WTC11 (cell line): Measurements from ENCODE around the gene LYSMD1. TPM values are rescaled to one million over a fixed set of nuclear protein-coding genes. Genes with fewer than 3 reads are reported as not detected.

Experiments
- ARID4B ChIP-seq: sonication (generic); formaldehyde crosslinking; IDR thresholded peaks from 2 replicates; pipeline ENCODE4 v1.8.0; 2023; ENCODE audit warnings: missing genetic modification reagents, mild to moderate bottlenecking, borderline replicate concordance
- ATF3 ChIP-seq: sonication (generic); formaldehyde crosslinking; conservative IDR thresholded peaks from 2 replicates; pipeline ENCODE4 v1.8.1; 2022; ENCODE audit warnings: mild to moderate bottlenecking, missing genetic modification reagents
- CDX4 ChIP-seq: fragments of 250-450 bp; sonication (Bioruptor Pico); IDR thresholded peaks from 2 replicates; pipeline ENCODE4 v1.9.0; 2021; ENCODE audit warnings: moderate library complexity, mild to moderate bottlenecking, inconsistent platforms, borderline replicate concordance
- E2F5 ChIP-seq: sonication (generic); formaldehyde crosslinking; IDR thresholded peaks from 2 replicates; pipeline ENCODE4 v1.8.1; 2022; ENCODE audit warnings: mild to moderate bottlenecking, moderate library complexity, missing genetic modification reagents
- ETV6 ChIP-seq: sonication (generic); formaldehyde crosslinking; IDR thresholded peaks from 2 replicates; pipeline ENCODE4 v1.8.1; 2022; ENCODE audit warnings: mild to moderate bottlenecking, missing genetic modification reagents
- FOXJ3 ChIP-seq: sonication (generic); formaldehyde crosslinking; IDR thresholded peaks from 2 replicates; pipeline ENCODE4 v1.9.0; 2021; ENCODE audit warnings: missing genetic modification reagents, mild to moderate bottlenecking, borderline replicate concordance
- FOXP4 ChIP-seq: sonication (generic); formaldehyde crosslinking; IDR thresholded peaks from 2 replicates; pipeline ENCODE4 v1.8.0; 2022; ENCODE audit warnings: mild to moderate bottlenecking, missing genetic modification reagents
- GRHL2 ChIP-seq: fragments of 250-450 bp; sonication (Bioruptor Pico); IDR thresholded peaks from 2 replicates; pipeline ENCODE4 v1.8.0; 2022; ENCODE audit warnings: mild to moderate bottlenecking, moderate library complexity; ENCODE audit not compliant: insufficient replicate concordance, severe bottlenecking
- GTF2I ChIP-seq: fragments of 250-450 bp; sonication (Bioruptor Pico); conservative IDR thresholded peaks from 2 replicates; pipeline ENCODE4 v1.4.0; 2021; ENCODE audit warnings: mild to moderate bottlenecking
- HMGA2 ChIP-seq: fragments of 250-450 bp; sonication (Bioruptor Pico); IDR thresholded peaks from 2 replicates; pipeline ENCODE4 v1.4.0; 2021; ENCODE audit warnings: mild to moderate bottlenecking, moderate library complexity
- IRF2 ChIP-seq: sonication (generic); formaldehyde crosslinking; IDR thresholded peaks from 2 replicates; pipeline ENCODE4 v1.8.0; 2022; ENCODE audit warnings: low read depth, missing genetic modification reagents, borderline replicate concordance
- MLX ChIP-seq: sonication (generic); formaldehyde crosslinking; IDR thresholded peaks from 2 replicates; pipeline ENCODE4 v1.8.1; 2023; ENCODE audit warnings: mild to moderate bottlenecking, missing genetic modification reagents, moderate library complexity
- NFATC4 ChIP-seq: fragments of 250-450 bp; sonication (Bioruptor Pico); IDR thresholded peaks from 2 replicates; pipeline ENCODE4 v1.9.0; 2021; ENCODE audit warnings: mild to moderate bottlenecking
- OVOL2 ChIP-seq: fragments of 250-450 bp; sonication (Bioruptor Pico); IDR thresholded peaks from 2 replicates; pipeline ENCODE4 v1.9.0; 2021; ENCODE audit warnings: mild to moderate bottlenecking, borderline replicate concordance
- PRDM15 ChIP-seq: sonication (generic); formaldehyde crosslinking; IDR thresholded peaks from 2 replicates; pipeline ENCODE4 v1.8.0; 2022; ENCODE audit warnings: missing genetic modification reagents
- PREB ChIP-seq: sonication (generic); formaldehyde crosslinking; IDR thresholded peaks from 2 replicates; pipeline ENCODE4 v1.8.1; 2022; ENCODE audit warnings: mild to moderate bottlenecking, missing genetic modification reagents, moderate library complexity, borderline replicate concordance
- SMAD4 ChIP-seq: sonication (generic); formaldehyde crosslinking; IDR thresholded peaks from 2 replicates; pipeline ENCODE4 v1.8.0; 2022; ENCODE audit warnings: mild to moderate bottlenecking, missing genetic modification reagents
- USF1 ChIP-seq: sonication (generic); formaldehyde crosslinking; IDR thresholded peaks from 2 replicates; pipeline ENCODE4 v1.8.0; 2022; ENCODE audit warnings: mild to moderate bottlenecking, missing genetic modification reagents
- ZNF396 ChIP-seq: fragments of 250-450 bp; sonication (Bioruptor Pico); IDR thresholded peaks from 2 replicates; pipeline ENCODE4 v1.8.0; 2021; ENCODE audit warnings: mild to moderate bottlenecking, moderate library complexity, borderline replicate concordance
- ZNF512 ChIP-seq: sonication (generic); formaldehyde crosslinking; IDR thresholded peaks from 2 replicates; pipeline ENCODE4 v1.8.1; 2022; ENCODE audit warnings: missing genetic modification reagents, borderline replicate concordance
- ZNF671 ChIP-seq: fragments of 250-450 bp; sonication (Bioruptor Pico); IDR thresholded peaks from 2 replicates; pipeline ENCODE4 v1.8.0; 2021; ENCODE audit warnings: mild to moderate bottlenecking
- total RNA-seq: library from RNA; stranded (reverse); gene quantifications from 3 replicates; pipeline ENCODE4 v1.2.3, GENCODE V29; 2021

LYSMD1 gene
- total RNA-seq, 1 experiment from 2014 or later, result 7.8 TPM

- TF ChIP-seq USF1 (CRISPR knock-in tag) (peak; percentile 42; the same call in 1 of the 2 replicates), ATF3 (CRISPR knock-in tag) (no peak), E2F5 (peak; percentile 65), OVOL2 (CRISPR knock-in tag) (no peak), SMAD4 (CRISPR knock-in tag) (no peak), ZNF671 (CRISPR knock-in tag) (no peak), NFATC4 (no peak), GRHL2 (CRISPR knock-in tag) (no peak), GTF2I (CRISPR knock-in tag) (no peak), ARID4B (peak; percentile 68; the same call in 1 of the 2 replicates), ZNF396 (CRISPR knock-in tag) (no peak), IRF2 (no peak), PREB (CRISPR knock-in tag) (no peak), FOXJ3 (CRISPR knock-in tag) (no peak), PRDM15 (CRISPR knock-in tag) (0 out of 2 replicates have a peak, but pooled peaks have one; percentile 6), CDX4 (no peak), MLX (CRISPR knock-in tag) (no peak), FOXP4 (CRISPR knock-in tag) (no peak; the same call in 1 of the 2 replicates), HMGA2 (CRISPR knock-in tag) (no peak), ZNF512 (CRISPR knock-in tag) (no peak), ETV6 (CRISPR knock-in tag) (peak; percentile 60; the same call in 1 of the 2 replicates)
Observed at GRCh38 chr1:151165738-151166504, at the start of gene LYSMD1, which contains the start of gene SCNM1 (continued).
